HEK293T (cell line): ENCODE measurements around the gene ITGB8.

Source experiments
- BHLHE40 ChIP-seq: fragments of 450-650 bp; IDR thresholded peaks from 2 replicates; pipeline ENCODE4 v1.6.1; 2016; ENCODE audit warnings: mild to moderate bottlenecking, moderate library complexity, borderline replicate concordance
- FOXM1 ChIP-seq: fragments of 450-650 bp; IDR thresholded peaks from 2 replicates; pipeline ENCODE4 v1.6.1; 2017; ENCODE audit warnings: mild to moderate bottlenecking, borderline replicate concordance

- TF ChIP-seq FOXM1 (no peak), BHLHE40 (no peak)
Observed at GRCh38 chr7:20383351-20383750, 52.7 kb downstream of the ITGB8 start.
